Measurements from ENCODE around the gene OXA1L. TPM values are rescaled to one million over a fixed set of nuclear protein-coding genes. Genes with fewer than 3 reads are reported as not detected.

Gene OXA1L
- total RNA-seq, 2 donors from 2014 or later: 114 TPM

GRCh38 chr14:22739423-22739822 lies 27.1 kb upstream of the OXA1L start:
- Histone ChIP-seq H3K36me3 (ENCODE audit: control insufficient read depth, insufficient read depth, low read length) (no peaks in the 10 kb centered on the region), H3K4me1 (ENCODE audit: control insufficient read depth, insufficient read depth, low read length) (peaks cover 9% of the 10 kb centered on the region), H3K4me3 (ENCODE audit: low read length) (peak overlapping the region; percentile 47), H3K27ac (ENCODE audit: low read depth, low read length) (no peak overlapping the region), H3K27me3 (ENCODE audit: control insufficient read depth, insufficient read depth, low read length, poor library complexity, severe bottlenecking) (no peaks in the 10 kb centered on the region), H3K9me3 (ENCODE audit: control insufficient read depth, low read length) (peaks cover 20% of the 10 kb centered on the region), H3K9ac (ENCODE audit: extremely low read depth, low read length, poor library complexity, severe bottlenecking) (no peak overlapping the region)
- Mint-ChIP-seq H3K27ac (peak overlapping the region; percentile 18), H3K9me3 (peaks cover 29% of the 10 kb centered on the region), H3K36me3 (ENCODE audit: low read depth) (peaks cover 4% of the 10 kb centered on the region), H3K27me3 (ENCODE audit: insufficient read depth) (peaks cover 3% of the 10 kb centered on the region), H3K4me3 (no peak overlapping the region), H3K4me1 (peaks cover 21% of the 10 kb centered on the region)
- no peak for TF ChIP-seq CTCF (conservative IDR thresholded peaks at IDR 0.05)
- DNase-seq: no peak
- WGBS, 2 experiments (ENCODE audit: insufficient coverage in 1 of 2, insufficient read length in 1 of 2): 69% methylated on average over 1 of the region's 1 CpG; no CpG with 5 or more reads in 1 of the 2 experiments

GRCh38 chr14:22740020-22740419 lies 26.5 kb upstream of the OXA1L start:
- Mint-ChIP-seq H3K4me3 (no peak overlapping the region), H3K27ac (peak overlapping the region; percentile 18), H3K27me3 (ENCODE audit: insufficient read depth) (peaks cover 3% of the 10 kb centered on the region), H3K36me3 (ENCODE audit: low read depth) (peaks cover 4% of the 10 kb centered on the region), H3K4me1 (peaks cover 19% of the 10 kb centered on the region), H3K9me3 (peaks cover 29% of the 10 kb centered on the region)
- H3K36me3 ChIP-seq (ENCODE audit: control insufficient read depth, insufficient read depth, low read length): no peaks in the 10 kb centered on the region
- peaks cover 20% of the 10 kb centered on the region for H3K9me3 ChIP-seq (ENCODE audit: control insufficient read depth, low read length)
- DNase-seq: no peak
- H3K4me3 ChIP-seq (ENCODE audit: low read length): peak overlapping the region; percentile 47
- no peak for TF ChIP-seq CTCF (conservative IDR thresholded peaks at IDR 0.05)
- peaks cover 9% of the 10 kb centered on the region for H3K4me1 ChIP-seq (ENCODE audit: control insufficient read depth, insufficient read depth, low read length)
- no peak overlapping the region for H3K9ac ChIP-seq (ENCODE audit: extremely low read depth, low read length, poor library complexity, severe bottlenecking)
- H3K27ac ChIP-seq (ENCODE audit: low read depth, low read length): no peak overlapping the region
- H3K27me3 ChIP-seq (ENCODE audit: control insufficient read depth, insufficient read depth, low read length, poor library complexity, severe bottlenecking): no peaks in the 10 kb centered on the region
- WGBS, 2 experiments (ENCODE audit: insufficient coverage in 1 of 2, insufficient read length in 1 of 2): 100% methylated on average over 1 to 2 of the region's 3 CpGs

GRCh38 chr14:22747769-22748168 lies 18.7 kb upstream of the OXA1L start:
- H3K27me3 Mint-ChIP-seq (ENCODE audit: insufficient read depth): no peaks in the 10 kb centered on the region
- 89 to 97% methylated on average over 4 of the region's 4 CpGs for WGBS, 2 experiments (ENCODE audit: insufficient coverage in 1 of 2, insufficient read length in 1 of 2)
- H3K9ac ChIP-seq (ENCODE audit: extremely low read depth, low read length, poor library complexity, severe bottlenecking): no peak overlapping the region
- H3K4me3 ChIP-seq (ENCODE audit: low read length): no peak overlapping the region
- H3K27me3 ChIP-seq (ENCODE audit: control insufficient read depth, insufficient read depth, low read length, poor library complexity, severe bottlenecking): no peaks in the 10 kb centered on the region
- H3K36me3 ChIP-seq (ENCODE audit: control insufficient read depth, insufficient read depth, low read length): no peaks in the 10 kb centered on the region
- DNase-seq: no peak
- no peaks in the 10 kb centered on the region for H3K36me3 Mint-ChIP-seq (ENCODE audit: low read depth)
- no peaks in the 10 kb centered on the region for H3K4me1 ChIP-seq (ENCODE audit: control insufficient read depth, insufficient read depth, low read length)
- no peak overlapping the region for H3K27ac ChIP-seq (ENCODE audit: low read depth, low read length)
- TF ChIP-seq CTCF (conservative IDR thresholded peaks at IDR 0.05): no peak
- no peaks in the 10 kb centered on the region for H3K9me3 ChIP-seq (ENCODE audit: control insufficient read depth, low read length)
- peaks cover 26% of the 10 kb centered on the region for H3K4me1 Mint-ChIP-seq
- H3K9me3 Mint-ChIP-seq: no peaks in the 10 kb centered on the region
- no peak overlapping the region for H3K27ac Mint-ChIP-seq
- H3K4me3 Mint-ChIP-seq: no peak overlapping the region

All from endodermal cell (in vitro differentiated cells).